ENCODE measurements around the gene FANCC. TPM values are rescaled to one million over a fixed set of nuclear protein-coding genes. Genes with fewer than 3 reads are reported as not detected.

Gene FANCC
- total and polyA plus RNA-seq, 2 of the 4 experiments (the other 2 are of a cell fraction), result 4.7 to 6.3 TPM

GRCh38 chr9:95099321-95100070 lies 218.0 kb downstream of the FANCC start:
- H3K4ac ChIP-seq (ENCODE audit: low read depth, low read length), result no peak overlapping the region; the same call in 1 of the 2 replicates
- no peak overlapping the region for H2BK20ac ChIP-seq (ENCODE audit: low read depth, low read length)
- H3K27me3 ChIP-seq (ENCODE audit: control insufficient read depth, insufficient read depth, low read length), result no peaks in the 10 kb centered on the region
- H2BK120ac ChIP-seq (ENCODE audit: low read depth, low read length), result peak overlapping the region; percentile 16; the same call in 1 of the 2 replicates
- intact Hi-C loops (cut with micrococcal nuclease) (no loop called here), in situ Hi-C loops (cut with MboI; ENCODE audit: low sequenced_read_pairs) (no loop called here), dilution Hi-C loops (cut with HindIII; ENCODE audit: low sequenced_read_pairs, unreplicated experiment) (no loop called here)
- peaks cover 16% of the 10 kb centered on the region for H3K4me1 ChIP-seq (ENCODE audit: control insufficient read depth, insufficient read depth, low read length)
- peak overlapping the region in 1 of 2 experiments; percentile 43; a peak in 1 of 4 replicates for H4K8ac ChIP-seq (ENCODE audit: low read depth in 2 of 2, low read length in 2 of 2)
- H3K9me3 ChIP-seq (ENCODE audit: control insufficient read depth, insufficient read depth, low read length), result no peaks in the 10 kb centered on the region
- POLR2A ChIA-PET (ENCODE audit: unreplicated experiment), result no interaction called here
- peak overlapping the region; percentile 29; the same call in 1 of the 2 replicates for H3K23ac ChIP-seq (ENCODE audit: low read depth, low read length)
- CTCF ChIA-PET, result interaction anchor here (0.7 kb wide), 1 partner anchor 36 kb away, joined by 3 read pairs; no protein-coding TSS in a partner anchor
- WGBS, 2 experiments (ENCODE audit: extremely low coverage in 2 of 2, insufficient read length in 1 of 2), result 100% methylated on average over 6 of the region's 24 CpGs; no CpG with 5 or more reads in 1 of the 2 experiments
- no peak overlapping the region for H2AFZ ChIP-seq (replicated peaks; ENCODE audit: low read length, poor library complexity)
- peak overlapping the region; percentile 19 for H2AK9ac ChIP-seq (replicated peaks; ENCODE audit: low read depth, low read length, poor library complexity)
- H2BK15ac ChIP-seq (ENCODE audit: low read depth, low read length), result no peak overlapping the region
- BruUV-seq (replicated peaks), result no TSS peak
- no peaks in the 10 kb centered on the region for H4K20me1 ChIP-seq (ENCODE audit: insufficient read depth, low read length)
- no peak overlapping the region for H3K4me3 ChIP-seq (ENCODE audit: insufficient read depth, low read depth, low read length)
- no peak for DNase-seq
- H3K18ac ChIP-seq (ENCODE audit: low read depth, low read length), result peak overlapping the region; percentile 6; the same call in 1 of the 2 replicates
- H3K56ac ChIP-seq (ENCODE audit: extremely low read depth, insufficient read depth, low read length), result no peak overlapping the region
- H4K5ac ChIP-seq (ENCODE audit: low read depth, low read length), result no peak overlapping the region
- H2BK5ac ChIP-seq (ENCODE audit: low read depth, low read length, poor library complexity, severe bottlenecking), result no peak overlapping the region
- peak overlapping the region; percentile 81 for H3K14ac ChIP-seq (replicated peaks; ENCODE audit: low read depth, low read length)
- no peak overlapping the region for H3K9ac ChIP-seq (ENCODE audit: low read depth, low read length)
- H3K27ac ChIP-seq (ENCODE audit: insufficient read depth, low read length), result 0 out of 2 replicates have a peak overlapping the region, but pooled peaks have one; percentile 10
- TF ChIP-seq ELK1 (IDR thresholded peaks at IDR 0.05; ENCODE audit: borderline replicate concordance, low read depth, low read length) (no peak), RCOR1 (IDR thresholded peaks at IDR 0.05; ENCODE audit: insufficient replicate concordance, low read length) (no peak)
- H3K9me1 ChIP-seq (ENCODE audit: insufficient read depth, low read length), result peaks cover 26% of the 10 kb centered on the region
- H3K36me3 ChIP-seq (ENCODE audit: control insufficient read depth, insufficient read depth, low read length), result peaks cover 24% of the 10 kb centered on the region; the same call in 1 of the 2 replicates
- ATAC-seq (ENCODE audit: low read depth), result no peak
- peaks cover 8 to 42% of the 10 kb centered on the region in 2 experiments for H3K79me1 ChIP-seq (ENCODE audit: low read depth in 1 of 2, low read length in 2 of 2)
- H4K91ac ChIP-seq (ENCODE audit: insufficient read depth, low read depth, low read length), result no peak overlapping the region
- H2AK5ac ChIP-seq (ENCODE audit: low read depth, low read length), result peak overlapping the region; percentile 60; the same call in 1 of the 2 replicates
- no peak overlapping the region for H3K4me2 ChIP-seq (ENCODE audit: low read depth, low read length)

Data from IMR-90 (cell line).